Nephron (organoid): ENCODE results near the gene CCDC107.

ENCODE experiments used
- H3K27ac Mint-ChIP-seq, 3 experiments: 2 replicates each; pipeline ENCODE4 v1.8.0; 2020; ENCODE audit warnings: mixed read lengths in 3 of 3, mild to moderate bottlenecking in 2 of 3, moderate library complexity in 1 of 3
- H3K27me3 Mint-ChIP-seq: 2 replicates; pipeline ENCODE4 v1.8.0; 2021; ENCODE audit warnings: low read depth, mild to moderate bottlenecking, moderate library complexity, mixed read lengths
- H3K36me3 Mint-ChIP-seq: 2 replicates; pipeline ENCODE4 v1.8.0; 2020; ENCODE audit warnings: low read depth, mixed read lengths
- H3K4me1 Mint-ChIP-seq: 2 replicates; pipeline ENCODE4 v1.8.0; 2020; ENCODE audit warnings: mixed read lengths
- H3K4me3 Mint-ChIP-seq, 3 experiments: 2 replicates each; pipeline ENCODE4 v1.8.0; 2020; ENCODE audit warnings: mild to moderate bottlenecking in 3 of 3, mixed read lengths in 3 of 3, moderate library complexity in 2 of 3
- H3K9me3 Mint-ChIP-seq: 2 replicates; pipeline ENCODE4 v1.8.0; 2020; ENCODE audit warnings: mixed read lengths
- CTCF ChIP-seq, 3 experiments: fragments of 200-600 bp; sonication (generic); IDR thresholded peaks; one replicate each; pipeline ENCODE4 v1.5.0; 2021; ENCODE audit warnings: antibody characterized with exemption in 3 of 3; ENCODE audit not compliant: unreplicated experiment in 3 of 3

CCDC107 gene

GRCh38 chr9:35681341-35682002 lies 23.4 kb downstream of the CCDC107 start:
- no peak for TF ChIP-seq CTCF (IDR thresholded peaks at IDR 0.05; ENCODE audit: unreplicated experiment in 3 of 3)
- Mint-ChIP-seq H3K27ac (peak overlapping the region; percentile 17 to 35 (median 19)), H3K4me3 (peak overlapping the region in 1 of 3 experiments; percentile 0), H3K4me1 (peaks cover 42% of the 10 kb centered on the region), H3K36me3 (peaks cover 34% of the 10 kb centered on the region), H3K27me3 (peaks cover 3% of the 10 kb centered on the region), H3K9me3 (no peaks in the 10 kb centered on the region)

GRCh38 chr9:35682051-35682450 lies 24.0 kb downstream of the CCDC107 start:
- TF ChIP-seq CTCF (IDR thresholded peaks at IDR 0.05; ENCODE audit: unreplicated experiment in 3 of 3) = no peak
- H3K4me1 Mint-ChIP-seq = peaks cover 46% of the 10 kb centered on the region
- H3K27ac Mint-ChIP-seq = peak overlapping the region in 2 of 3 experiments; percentile 17 to 40

GRCh38 chr9:35682520-35683315 lies 24.6 kb downstream of the CCDC107 start:
- Mint-ChIP-seq H3K27me3 (peaks cover 3% of the 10 kb centered on the region), H3K4me3 (no peak overlapping the region), H3K36me3 (peaks cover 43% of the 10 kb centered on the region), H3K9me3 (no peaks in the 10 kb centered on the region), H3K27ac (peak overlapping the region in 2 of 3 experiments; percentile 17 to 40), H3K4me1 (peaks cover 53% of the 10 kb centered on the region)
- no peak for TF ChIP-seq CTCF (IDR thresholded peaks at IDR 0.05; ENCODE audit: unreplicated experiment in 3 of 3)

More at GRCh38 chr9:35682051-35682450, 24.0 kb downstream of the CCDC107 start:
- Mint-ChIP-seq H3K9me3 (no peaks in the 10 kb centered on the region), H3K4me3 (peak overlapping the region in 1 of 3 experiments; percentile 66), H3K27me3 (peaks cover 3% of the 10 kb centered on the region), H3K36me3 (peaks cover 38% of the 10 kb centered on the region)

- Mint-ChIP-seq H3K4me1 (peaks cover 53% of the 10 kb centered on the region), H3K36me3 (peaks cover 43% of the 10 kb centered on the region), H3K27ac (peak overlapping the region in 2 of 3 experiments; percentile 17 to 52), H3K9me3 (no peaks in the 10 kb centered on the region), H3K27me3 (peaks cover 3% of the 10 kb centered on the region), H3K4me3 (peak overlapping the region in 1 of 3 experiments; percentile 60)
- TF ChIP-seq CTCF (IDR thresholded peaks at IDR 0.05; ENCODE audit: unreplicated experiment in 3 of 3) = no peak
Observed at GRCh38 chr9:35683323-35683722, 25.2 kb downstream of the CCDC107 start.

GRCh38 chr9:35684921-35685320 lies 26.8 kb downstream of the CCDC107 start:
- H3K4me3 Mint-ChIP-seq = peak overlapping the region in 1 of 3 experiments; percentile 42

More at GRCh38 chr9:35684921-35685320, 26.8 kb downstream of the CCDC107 start:
- peaks cover 61% of the 10 kb centered on the region for H3K4me1 Mint-ChIP-seq
- TF ChIP-seq CTCF (IDR thresholded peaks at IDR 0.05; ENCODE audit: unreplicated experiment in 3 of 3) = no peak
- no peaks in the 10 kb centered on the region for H3K9me3 Mint-ChIP-seq
- H3K36me3 Mint-ChIP-seq = peaks cover 43% of the 10 kb centered on the region
- no peak overlapping the region for H3K27ac Mint-ChIP-seq
- H3K27me3 Mint-ChIP-seq = peaks cover 3% of the 10 kb centered on the region
